Vagina (tissue), 2 donors: Measurements from ENCODE around the gene GPR18. TPM values are rescaled to one million over a fixed set of nuclear protein-coding genes. Genes with fewer than 3 reads are reported as not detected.

ENCODE experiments used
- DNase-seq, 2 donors: peaks; one replicate each; pipeline ENCODE4 v3.0.0-alpha.2; 2017; ENCODE audit errors: extremely low spot score in 2 of 2
- H3K27ac ChIP-seq: fragments of 200-600 bp; sonication (generic); one replicate; pipeline ENCODE4 v1.5.1; 2019
- H3K27me3 ChIP-seq: fragments of 200-600 bp; sonication (generic); one replicate; pipeline ENCODE4 v1.5.1; 2019
- H3K36me3 ChIP-seq, 2 donors: fragments of 200-600 bp; sonication (generic); one replicate each; pipeline ENCODE4 v1.5.1; 2017 to 2019
- H3K4me1 ChIP-seq: fragments of 200-600 bp; sonication (generic); one replicate; pipeline ENCODE4 v1.5.1; 2019
- H3K4me3 ChIP-seq, 2 donors: fragments of 200-600 bp; sonication (generic); 1 replicate in 1 of 2; 2 replicates in 1 of 2; pipeline ENCODE4 v1.5.1; 2016 to 2019
- H3K9me3 ChIP-seq: fragments of 200-600 bp; sonication (generic); one replicate; pipeline ENCODE4 v1.5.1; 2019
- POLR2A ChIP-seq, 2 donors: fragments of 450-650 bp; IDR thresholded peaks; one replicate each; pipeline ENCODE4 v1.6.1; 2017; ENCODE audit warnings: antibody characterized with exemption in 2 of 2, mild to moderate bottlenecking in 2 of 2, moderate library complexity in 2 of 2
- POLR2AphosphoS5 ChIP-seq, 2 donors: sonication (generic); formaldehyde crosslinking; IDR thresholded peaks; one replicate each; pipeline ENCODE4 v1.9.0; 2017; ENCODE audit warnings: antibody characterized with exemption in 2 of 2, mild to moderate bottlenecking in 2 of 2, low read depth in 1 of 2; ENCODE audit not compliant: insufficient read depth in 1 of 2
- intact Hi-C: fragments of 100-400 bp; cut with DNase I; formaldehyde crosslinking; loops from one replicate; pipeline ENCODE4 v1.15.1; 2023
- total RNA-seq: library from RNA; depleted of rRNA; stranded (reverse); fragments of >200 nt; gene quantifications from one replicate; pipeline ENCODE4 v1.2.3, GENCODE V29; 2016
- TF ChIP-seq, protein P1 (sequence below), 3 experiments: fragments of 450-650 bp in 2 of 3; fragments of 200-600 bp in 1 of 3; sonication (generic) in 1 of 3; IDR thresholded peaks; one replicate each; pipeline ENCODE4 v1.5.1; 2017 to 2019; ENCODE audit warnings: antibody characterized with exemption in 3 of 3, mild to moderate bottlenecking in 2 of 3, moderate library complexity in 2 of 3

GPR18 gene
- total RNA-seq, 1 donor from 2014 or later: not detected

DNA sequence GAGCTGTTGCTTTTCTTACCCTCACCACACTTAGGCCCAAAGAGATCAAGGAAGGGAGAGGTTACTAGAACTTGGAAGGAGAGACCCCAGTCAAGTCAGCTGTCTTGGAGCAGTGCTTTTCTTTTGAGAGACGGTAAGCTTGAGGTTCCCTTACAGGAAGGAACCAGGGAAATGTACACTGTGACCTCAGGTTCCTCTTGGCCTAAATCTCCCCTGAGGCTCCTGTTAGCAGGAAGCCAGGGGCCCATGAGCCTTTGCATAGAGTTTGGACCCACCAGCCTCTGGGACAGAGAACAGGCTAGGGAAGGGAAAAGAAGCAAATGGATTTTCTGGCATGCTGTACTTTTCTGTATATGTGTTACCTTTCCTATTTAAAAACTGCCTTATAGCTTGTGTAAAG is 5.9 kb upstream of the GPR18 start:
- intact Hi-C loops: no loop called here

DNA sequence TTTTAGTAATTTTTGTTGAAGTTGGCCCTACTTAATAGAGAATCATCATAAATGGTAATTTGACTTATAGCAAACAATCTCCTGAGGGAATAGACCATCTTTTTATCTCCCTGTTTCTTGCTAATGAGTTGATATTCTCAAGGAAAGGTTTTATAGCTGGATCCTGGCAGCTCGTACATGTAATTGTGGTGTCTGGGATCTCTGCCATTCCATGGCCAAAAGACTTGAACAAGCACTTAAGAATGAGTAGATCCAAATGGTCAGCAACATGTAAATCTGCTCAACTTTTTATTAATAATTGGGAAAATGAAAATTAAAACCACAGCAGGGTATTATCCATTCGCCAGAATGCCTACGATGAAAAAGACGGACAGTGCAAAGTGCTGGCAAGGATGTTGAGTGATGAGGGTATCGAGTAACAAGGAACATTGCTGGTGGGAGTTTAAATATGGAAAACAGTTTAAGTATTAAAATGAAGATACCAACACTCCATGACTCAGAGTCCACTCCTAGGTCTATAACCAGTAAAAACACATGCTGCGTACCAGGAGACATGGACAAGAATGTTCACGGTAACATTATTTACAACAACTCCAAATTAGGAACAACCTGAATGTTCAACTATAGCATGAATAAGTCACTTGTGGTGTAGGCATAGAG is 5.1 kb upstream of the GPR18 start:
- H3K4me3 ChIP-seq: no peak overlapping the region
- TF ChIP-seq, protein P1, sequence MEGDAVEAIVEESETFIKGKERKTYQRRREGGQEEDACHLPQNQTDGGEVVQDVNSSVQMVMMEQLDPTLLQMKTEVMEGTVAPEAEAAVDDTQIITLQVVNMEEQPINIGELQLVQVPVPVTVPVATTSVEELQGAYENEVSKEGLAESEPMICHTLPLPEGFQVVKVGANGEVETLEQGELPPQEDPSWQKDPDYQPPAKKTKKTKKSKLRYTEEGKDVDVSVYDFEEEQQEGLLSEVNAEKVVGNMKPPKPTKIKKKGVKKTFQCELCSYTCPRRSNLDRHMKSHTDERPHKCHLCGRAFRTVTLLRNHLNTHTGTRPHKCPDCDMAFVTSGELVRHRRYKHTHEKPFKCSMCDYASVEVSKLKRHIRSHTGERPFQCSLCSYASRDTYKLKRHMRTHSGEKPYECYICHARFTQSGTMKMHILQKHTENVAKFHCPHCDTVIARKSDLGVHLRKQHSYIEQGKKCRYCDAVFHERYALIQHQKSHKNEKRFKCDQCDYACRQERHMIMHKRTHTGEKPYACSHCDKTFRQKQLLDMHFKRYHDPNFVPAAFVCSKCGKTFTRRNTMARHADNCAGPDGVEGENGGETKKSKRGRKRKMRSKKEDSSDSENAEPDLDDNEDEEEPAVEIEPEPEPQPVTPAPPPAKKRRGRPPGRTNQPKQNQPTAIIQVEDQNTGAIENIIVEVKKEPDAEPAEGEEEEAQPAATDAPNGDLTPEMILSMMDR (IDR thresholded peaks at IDR 0.05): no peak
- no peak for TF ChIP-seq POLR2AphosphoS5 (IDR thresholded peaks at IDR 0.05; ENCODE audit: insufficient read depth in 1 of 2, low read depth in 1 of 2)
- TF ChIP-seq POLR2A (IDR thresholded peaks at IDR 0.05): no peak
- H3K9me3 ChIP-seq: no peaks in the 10 kb centered on the region
- H3K27ac ChIP-seq: no peak overlapping the region
- intact Hi-C loops: no loop called here
- no peaks in the 10 kb centered on the region for H3K27me3 ChIP-seq
- H3K36me3 ChIP-seq: no peaks in the 10 kb centered on the region
- no peaks in the 10 kb centered on the region for H3K4me1 ChIP-seq
- no peak for DNase-seq

More for the DNA sequence above, 5.9 kb upstream of the GPR18 start:
- Histone ChIP-seq H3K4me1 (no peaks in the 10 kb centered on the region), H3K27ac (no peak overlapping the region), H3K27me3 (no peaks in the 10 kb centered on the region), H3K9me3 (no peaks in the 10 kb centered on the region), H3K36me3 (no peaks in the 10 kb centered on the region), H3K4me3 (no peak overlapping the region)
- TF ChIP-seq POLR2AphosphoS5 (IDR thresholded peaks at IDR 0.05; ENCODE audit: insufficient read depth in 1 of 2, low read depth in 1 of 2): no peak
- TF ChIP-seq, protein P1 (IDR thresholded peaks at IDR 0.05): no peak
- no peak for TF ChIP-seq POLR2A (IDR thresholded peaks at IDR 0.05)
- DNase-seq: no peak

DNA sequence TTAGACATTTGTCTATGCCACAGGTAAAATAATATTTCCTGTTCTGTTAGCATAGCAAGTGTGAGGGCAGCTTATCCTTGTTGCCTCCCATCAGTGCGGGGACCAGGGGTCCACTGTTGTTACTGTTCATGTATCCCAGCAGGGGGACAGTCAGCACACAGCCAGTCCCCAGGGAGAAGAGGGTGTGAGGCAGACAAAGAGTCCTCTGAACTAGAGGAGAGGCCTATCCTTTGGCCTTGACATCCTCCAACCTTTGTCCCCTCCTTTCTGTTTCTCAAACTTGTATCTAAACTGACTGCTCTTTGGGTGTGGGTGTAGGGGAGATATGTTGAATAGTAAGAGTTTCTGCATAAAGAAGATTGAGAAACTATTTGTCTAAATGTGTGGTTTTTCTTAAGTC is 2.9 kb upstream of the GPR18 start:
- H3K27ac ChIP-seq: no peak overlapping the region
- H3K27me3 ChIP-seq: no peaks in the 10 kb centered on the region
- no peak for DNase-seq
- H3K9me3 ChIP-seq: no peaks in the 10 kb centered on the region
- intact Hi-C loops: no loop called here
- peaks cover 0 to under 1% of the 10 kb centered on the region in 2 donors for H3K36me3 ChIP-seq
- TF ChIP-seq POLR2AphosphoS5 (IDR thresholded peaks at IDR 0.05; ENCODE audit: insufficient read depth in 1 of 2, low read depth in 1 of 2): no peak
- TF ChIP-seq POLR2A (IDR thresholded peaks at IDR 0.05): no peak
- TF ChIP-seq, protein P1 (IDR thresholded peaks at IDR 0.05): no peak
- H3K4me1 ChIP-seq: no peaks in the 10 kb centered on the region
- no peak overlapping the region for H3K4me3 ChIP-seq

DNA sequence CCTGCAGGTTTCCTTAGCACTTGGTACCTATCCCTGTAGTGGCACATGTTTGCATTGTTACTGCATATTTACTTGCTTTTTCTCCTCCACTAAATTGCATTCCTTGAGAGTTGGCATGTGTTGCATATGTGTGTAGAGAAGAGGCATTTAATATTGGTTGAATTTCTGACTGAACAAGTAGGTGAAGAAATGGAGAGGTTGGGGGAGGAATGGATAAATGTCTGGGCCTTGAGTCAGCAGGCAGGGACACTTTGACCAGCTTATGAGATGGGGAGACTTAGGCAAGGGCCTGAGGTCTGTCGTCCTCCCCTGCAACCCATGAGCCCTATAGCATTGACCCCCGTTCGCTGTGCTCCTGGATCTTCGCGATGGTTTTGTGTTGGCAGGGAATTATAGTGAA is 2.0 kb upstream of the GPR18 start:
- no peaks in the 10 kb centered on the region for H3K9me3 ChIP-seq
- H3K4me3 ChIP-seq: no peak overlapping the region
- no peaks in the 10 kb centered on the region for H3K27me3 ChIP-seq
- DNase-seq: no peak
- no peak for TF ChIP-seq POLR2A (IDR thresholded peaks at IDR 0.05)
- no peak for TF ChIP-seq POLR2AphosphoS5 (IDR thresholded peaks at IDR 0.05; ENCODE audit: insufficient read depth in 1 of 2, low read depth in 1 of 2)
- TF ChIP-seq, protein P1 (IDR thresholded peaks at IDR 0.05): no peak
- H3K27ac ChIP-seq: no peak overlapping the region
- H3K4me1 ChIP-seq: no peaks in the 10 kb centered on the region
- intact Hi-C loops: no loop called here
- H3K36me3 ChIP-seq: peaks cover 0 to 8% of the 10 kb centered on the region in 2 donors

DNA sequence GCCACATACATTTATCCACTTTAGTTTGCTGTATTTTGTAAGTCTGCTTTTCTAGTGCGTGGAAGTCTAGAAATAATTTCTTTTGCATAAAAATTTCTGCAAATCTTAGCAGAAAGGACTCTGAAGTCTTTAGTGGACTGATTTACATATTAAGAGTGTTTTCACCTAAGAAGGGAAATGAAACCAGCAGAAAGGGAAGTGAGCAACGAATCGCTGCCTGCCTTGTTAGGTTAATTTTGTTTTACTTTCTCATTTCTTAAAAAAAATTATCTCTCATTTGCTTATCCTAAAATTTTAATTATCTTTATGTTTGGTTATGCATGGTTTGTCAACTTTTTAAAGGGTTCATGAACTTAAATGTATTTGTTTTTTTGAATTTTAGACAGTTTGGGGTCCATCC is 767 bp upstream of the GPR18 start:
- no peak for TF ChIP-seq POLR2AphosphoS5 (IDR thresholded peaks at IDR 0.05; ENCODE audit: insufficient read depth in 1 of 2, low read depth in 1 of 2)
- DNase-seq: no peak
- no peak overlapping the region for H3K27ac ChIP-seq
- no peaks in the 10 kb centered on the region for H3K27me3 ChIP-seq
- H3K36me3 ChIP-seq: peaks cover 0 to 9% of the 10 kb centered on the region in 2 donors
- H3K4me1 ChIP-seq: no peaks in the 10 kb centered on the region
- no peak overlapping the region for H3K4me3 ChIP-seq
- H3K9me3 ChIP-seq: no peaks in the 10 kb centered on the region
- intact Hi-C loops: no loop called here
